ENCODE measurements around the gene TPP1. TPM values are rescaled to one million over a fixed set of nuclear protein-coding genes. Genes with fewer than 3 reads are reported as not detected.

The TPP1 gene
- polyA plus RNA-seq, 2 of the 4 experiments (the other 2 are of a cell fraction): 41.6 to 53.2 TPM

DNA sequence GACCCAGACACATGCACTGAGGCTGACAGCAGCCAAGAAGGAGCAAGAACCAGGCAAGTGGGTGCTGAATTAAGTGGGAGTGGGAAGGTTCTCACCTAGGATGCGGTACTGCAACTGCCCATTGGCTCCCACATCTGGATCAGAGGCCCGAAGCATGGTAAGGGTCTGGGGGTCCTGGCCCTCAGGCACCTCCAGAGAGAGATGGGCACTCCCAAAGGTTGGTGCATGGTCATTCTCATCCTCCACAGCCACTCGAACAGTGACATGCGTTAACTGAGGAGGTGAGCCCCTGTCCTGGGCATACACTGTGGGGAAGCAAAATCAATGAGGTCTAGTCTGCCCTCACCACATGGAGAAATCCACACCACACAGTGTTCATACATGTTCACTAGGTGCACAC lies 9.3 kb upstream of the TPP1 start:
- WGBS (ENCODE audit: missing lambda C conversion rate): 44% methylated on average over 4 of the region's 4 CpGs
- POLR2A ChIA-PET: no interaction called here

DNA sequence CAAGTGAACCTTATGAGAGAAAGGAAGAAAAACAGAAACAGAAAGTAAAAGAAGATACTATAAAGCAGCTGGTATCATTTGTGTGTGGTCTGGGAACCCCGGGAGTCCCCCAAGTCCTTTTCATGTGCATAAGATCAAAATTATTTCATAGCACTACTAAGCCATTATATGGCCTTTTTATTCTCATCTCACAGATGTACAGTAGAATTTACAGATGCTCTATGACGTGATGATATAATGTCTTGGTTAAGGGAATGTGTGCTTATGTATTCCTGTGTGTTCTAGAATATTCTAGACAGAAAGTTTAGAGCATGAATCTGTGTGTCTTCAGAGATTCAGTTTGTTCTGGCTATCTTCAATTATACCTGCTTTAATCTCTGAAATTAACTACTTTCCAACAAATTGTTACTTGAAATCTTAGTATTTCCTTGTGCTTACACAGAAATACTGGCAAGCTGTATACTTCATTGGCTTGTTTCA lies 8.6 kb upstream of the TPP1 start:
- Histone ChIP-seq H3K4me3 (no peak overlapping the region), H3K27ac (no peak overlapping the region), H3K4me1 (no peaks in the 10 kb centered on the region), H3K4me2 (no peak overlapping the region), H3K9me3 (no peaks in the 10 kb centered on the region)
- no peak for ATAC-seq
- WGBS (ENCODE audit: missing lambda C conversion rate): 25% methylated on average over 2 of the region's 2 CpGs
- DNase-seq (ENCODE audit: low read depth in 1 of 2, low spot score in 1 of 2): no peak
- FAIRE-seq: no peak
- ChIA-PET CTCF (interaction anchor here (0.6 to 1.7 kb wide), 4 partner anchors 13 to 249 kb away, joined by 3 to 4 read pairs (median 4); partner anchors contain the start of gene MRPL17), POLR2A (interaction anchor here (1.3 kb wide), 1 partner anchor 16 kb away, joined by 4 read pairs; the partner anchor contains the start of gene TAF10)
- TF ChIP-seq HOXB5 (CRISPR knock-in tag; IDR thresholded peaks at IDR 0.05): no peak

More for the DNA sequence above, 9.3 kb upstream of the TPP1 start:
- no peaks in the 10 kb centered on the region for H3K4me1 ChIP-seq
- FAIRE-seq (no peak), ATAC-seq (no peak), DNase-seq (ENCODE audit: low read depth in 1 of 2, low spot score in 1 of 2) (no peak)
- no peaks in the 10 kb centered on the region for H3K9me3 ChIP-seq
- no peak overlapping the region for H3K4me2 ChIP-seq
- TF ChIP-seq SREBF2 (IDR thresholded peaks at IDR 0.05) (no peak), REST (IDR thresholded peaks at IDR 0.05) (no peak), HOXB13 (CRISPR knock-in tag; IDR thresholded peaks at IDR 0.05; ENCODE audit: low read depth) (no peak), FOSL2 (IDR thresholded peaks at IDR 0.05) (no peak), FOSL2 (CRISPR knock-in tag; IDR thresholded peaks at IDR 0.05) (no peak), CEBPB (IDR thresholded peaks at IDR 0.05) (no peak), HEYL (CRISPR knock-in tag; IDR thresholded peaks at IDR 0.05) (no peak), PHF8 (IDR thresholded peaks at IDR 0.05; ENCODE audit: borderline replicate concordance, low read depth) (no peak), TP53 (CRISPR knock-in tag; IDR thresholded peaks at IDR 0.05) (no peak)
- TF ChIP-seq, protein P1, sequence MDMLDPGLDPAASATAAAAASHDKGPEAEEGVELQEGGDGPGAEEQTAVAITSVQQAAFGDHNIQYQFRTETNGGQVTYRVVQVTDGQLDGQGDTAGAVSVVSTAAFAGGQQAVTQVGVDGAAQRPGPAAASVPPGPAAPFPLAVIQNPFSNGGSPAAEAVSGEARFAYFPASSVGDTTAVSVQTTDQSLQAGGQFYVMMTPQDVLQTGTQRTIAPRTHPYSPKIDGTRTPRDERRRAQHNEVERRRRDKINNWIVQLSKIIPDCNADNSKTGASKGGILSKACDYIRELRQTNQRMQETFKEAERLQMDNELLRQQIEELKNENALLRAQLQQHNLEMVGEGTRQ (IDR thresholded peaks at IDR 0.05): no peak
- H3K4me3 ChIP-seq: no peak overlapping the region
- H3K27ac ChIP-seq: no peak overlapping the region
- CTCF ChIA-PET: interaction anchor here (1.0 to 1.2 kb wide), 2 partner anchors 9 to 17 kb away, joined by 3 read pairs; partner anchors contain the start of genes TAF10 and TPP1

DNA sequence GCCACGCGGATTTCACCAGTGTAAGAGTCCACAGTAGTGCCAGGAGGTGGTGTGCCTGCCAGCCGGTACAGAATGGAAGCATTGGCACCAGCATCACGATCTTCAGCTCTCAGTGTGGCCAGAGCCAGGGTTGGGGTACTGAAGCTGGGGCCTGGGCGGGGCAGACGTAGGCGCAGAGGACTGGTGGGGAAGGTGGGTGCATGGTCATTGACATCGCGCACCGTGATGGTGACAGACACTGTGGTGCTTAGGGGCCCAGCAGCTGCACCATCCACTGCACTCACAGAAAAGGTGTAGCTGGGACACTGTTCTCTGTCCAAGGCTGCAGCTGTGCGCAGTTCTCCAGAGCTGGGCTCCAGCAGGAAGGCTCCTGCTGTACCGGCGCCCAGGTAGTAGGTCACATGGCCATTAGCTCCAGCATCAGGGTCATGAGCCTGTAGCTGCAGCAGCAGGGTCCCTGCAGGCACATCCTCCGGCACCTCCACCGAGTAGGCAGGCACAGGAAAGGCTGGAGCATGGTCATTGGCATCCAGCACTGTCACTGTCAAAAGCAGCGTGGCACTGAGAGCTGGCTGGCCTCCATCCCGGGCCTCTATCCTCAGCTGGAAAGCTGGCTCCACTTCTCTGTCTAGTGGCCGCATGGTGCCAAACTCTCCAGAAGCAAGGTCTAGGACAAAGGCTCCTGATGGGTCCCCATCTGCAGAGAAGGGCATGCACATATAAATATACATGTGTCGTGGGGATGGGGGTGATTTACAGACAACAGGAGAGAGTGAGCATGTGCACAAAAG lies 7.9 kb upstream of the TPP1 start:
- ChIA-PET POLR2A (interaction anchor here (1.3 kb wide), 1 partner anchor 16 kb away, joined by 4 read pairs; the partner anchor contains the start of gene TAF10), CTCF (interaction anchor here (0.6 to 1.7 kb wide), 4 partner anchors 13 to 248 kb away, joined by 3 to 4 read pairs (median 4); partner anchors contain the start of gene MRPL17)
- DNase-seq (ENCODE audit: low read depth in 1 of 2, low spot score in 1 of 2) (no peak), FAIRE-seq (no peak), ATAC-seq (no peak)
- no peak overlapping the region for H3K4me3 ChIP-seq
- TF ChIP-seq BHLHE40 (IDR thresholded peaks at IDR 0.05; ENCODE audit: low read depth, low read length) (no peak), POLR2AphosphoS2 (conservative IDR thresholded peaks at IDR 0.05; ENCODE audit: low read length) (no peak), EHF (CRISPR knock-in tag; IDR thresholded peaks at IDR 0.05) (no peak), ZC3H11A (IDR thresholded peaks at IDR 0.05) (no peak), MAFK (IDR thresholded peaks at IDR 0.05; ENCODE audit: partially characterized antibody) (no peak), NPAS2 (CRISPR knock-in tag; IDR thresholded peaks at IDR 0.05; ENCODE audit: borderline replicate concordance) (no peak), CBX2 (IDR thresholded peaks at IDR 0.05; ENCODE audit: borderline replicate concordance, low read depth) (no peak), BCL3 (IDR thresholded peaks at IDR 0.05) (no peak), PHF8 (IDR thresholded peaks at IDR 0.05; ENCODE audit: borderline replicate concordance, low read depth) (no peak)
- no peaks in the 10 kb centered on the region for H3K4me1 ChIP-seq
- H3K27ac ChIP-seq: no peak overlapping the region
- no peak overlapping the region for H3K4me2 ChIP-seq
- WGBS (ENCODE audit: missing lambda C conversion rate): 69% methylated on average over 16 of the region's 19 CpGs
- no peaks in the 10 kb centered on the region for H3K9me3 ChIP-seq
